ENCODE measurements around the gene KRT4.
"Not testable (repeated sequence)": the region's sequence is repeated elsewhere in the genome, so short reads cannot be mapped to it uniquely, and the experiment has no call there.

KRT4 gene

GRCh38 chr12:52813885-52814709, at the start of gene KRT4:
Gene KRT4, minus strand, starts transcription at chr12:52814116. Its CDS starts 58 bp downstream, at chr12:52814058.
- DNase-seq (ENCODE audit: low spot score) = no peak

GRCh38 chr12:52862023-52862422, 48.1 kb upstream of the KRT4 start:
- no peak for DNase-seq (ENCODE audit: low spot score)

- no peak for DNase-seq (ENCODE audit: low spot score)
Observed at GRCh38 chr12:52861511-52861910, 47.6 kb upstream of the KRT4 start.

- DNase-seq (ENCODE audit: low spot score) = no peak
Observed at GRCh38 chr12:52860102-52860823, 46.3 kb upstream of the KRT4 start.

GRCh38 chr12:52857500-52857899, 43.6 kb upstream of the KRT4 start:
- DNase-seq (ENCODE audit: low spot score) = no peak

GRCh38 chr12:52856787-52857186, 42.9 kb upstream of the KRT4 start:
- no peak for DNase-seq (ENCODE audit: low spot score)

- not testable (repeated sequence) for DNase-seq (ENCODE audit: low spot score)
Observed at GRCh38 chr12:52856077-52856476, 42.2 kb upstream of the KRT4 start.

- DNase-seq (ENCODE audit: low spot score) = no peak
Observed at GRCh38 chr12:52851787-52852186, 37.9 kb upstream of the KRT4 start.

GRCh38 chr12:52850681-52851080, 36.8 kb upstream of the KRT4 start:
- DNase-seq (ENCODE audit: low spot score) = no peak

GRCh38 chr12:52849511-52849910, 35.6 kb upstream of the KRT4 start:
- no peak for DNase-seq (ENCODE audit: low spot score)

- no peak for DNase-seq (ENCODE audit: low spot score)
Observed at GRCh38 chr12:52848661-52849255, 34.8 kb upstream of the KRT4 start, which contains the start of gene KRT78. Gene KRT78, minus strand, starts transcription at chr12:52848994. Its CDS starts 64 bp downstream, at chr12:52848930.

- DNase-seq (ENCODE audit: low spot score) = no peak
Observed at GRCh38 chr12:52847335-52848102, 33.6 kb upstream of the KRT4 start.

GRCh38 chr12:52846356-52846970, 32.5 kb upstream of the KRT4 start:
- DNase-seq (ENCODE audit: low spot score) = no peak

GRCh38 chr12:52845946-52846345, 32.0 kb upstream of the KRT4 start:
- DNase-seq (ENCODE audit: low spot score) = no peak

GRCh38 chr12:52844386-52844785, 30.5 kb upstream of the KRT4 start:
- DNase-seq (ENCODE audit: low spot score) = no peak

- no peak for DNase-seq (ENCODE audit: low spot score)
Observed at GRCh38 chr12:52839436-52840105, 25.7 kb upstream of the KRT4 start.

- no peak for DNase-seq (ENCODE audit: low spot score)
Observed at GRCh38 chr12:52838609-52839435, 24.9 kb upstream of the KRT4 start.

- DNase-seq (ENCODE audit: low spot score) = no peak
Observed at GRCh38 chr12:52837781-52838608, 24.1 kb upstream of the KRT4 start.

- no peak for DNase-seq (ENCODE audit: low spot score)
Observed at GRCh38 chr12:52837413-52837741, 23.5 kb upstream of the KRT4 start.

Measured in putamen (tissue), 1 donor.